ENCODE data around the gene JAG1. TPM values are rescaled to one million over a fixed set of nuclear protein-coding genes. Genes with fewer than 3 reads are reported as not detected.
A peak's percentile ranks its signal among the peaks of the same experiment; 100 is the strongest.

The JAG1 gene
- total and polyA plus RNA-seq, 9 of the 15 experiments (the other 6 are each of a cell fraction or from before 2014, with no cell fraction given): 0.04 to 0.40 (median 0.07) TPM

DNA sequence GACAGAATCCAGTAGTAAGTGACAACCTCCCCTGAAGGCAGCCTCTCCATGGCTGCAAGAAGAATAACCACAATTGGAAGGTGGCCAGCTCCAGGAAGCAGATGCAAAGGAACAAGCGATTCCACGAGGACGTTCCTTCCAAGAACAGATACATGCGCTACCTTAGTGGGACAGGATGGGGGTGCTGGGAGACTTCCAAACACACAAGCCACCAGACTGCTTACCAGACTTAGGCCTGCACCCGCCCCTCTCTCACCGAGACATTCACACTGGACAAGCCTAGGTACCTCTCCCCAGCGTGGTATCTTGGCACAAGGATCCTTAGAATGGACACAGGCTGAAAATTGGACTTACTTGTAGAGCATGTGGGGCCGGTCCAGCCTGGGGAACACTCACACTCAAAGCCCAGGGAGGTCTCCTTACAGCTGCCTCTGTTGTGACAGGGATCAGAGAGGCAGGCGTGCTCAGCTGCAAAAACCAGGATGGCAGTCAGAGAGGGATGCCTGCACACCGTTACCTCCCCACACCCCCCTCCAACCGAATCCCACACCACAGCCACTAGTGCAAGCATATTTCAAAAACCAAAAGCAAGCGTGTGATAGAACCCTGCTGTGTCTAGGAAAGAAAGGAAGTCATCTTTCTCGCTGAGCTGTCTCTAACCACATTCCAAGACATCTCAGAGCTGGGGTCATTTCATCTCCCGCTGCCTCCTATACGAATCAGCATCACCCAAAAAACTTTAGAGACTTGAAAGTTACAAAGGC, 22.4 kb downstream of the JAG1 start:
- CTCF ChIA-PET (ENCODE audit: low intra/inter-chr PET ratio): no interaction called here
- Histone ChIP-seq H2AFZ (ENCODE audit: low read depth, low read length) (no peak overlapping the region), H3K36me3 (ENCODE audit: control insufficient read depth, insufficient read depth, low read length) (no peaks in the 10 kb centered on the region), H4K20me1 (replicated peaks; ENCODE audit: control insufficient read depth, insufficient read depth, low read length) (no peaks in the 10 kb centered on the region), H3K4me1 (replicated peaks in 1 of 2; ENCODE audit: control insufficient read depth in 2 of 2, insufficient read depth in 2 of 2, low read length in 2 of 2) (no peaks in the 10 kb centered on the region), H3K79me2 (ENCODE audit: control insufficient read depth, insufficient read depth, low read length) (no peaks in the 10 kb centered on the region), H3K27ac (ENCODE audit: extremely low read depth, low read depth, low read length) (no peak overlapping the region), H3K4me3 (no peak overlapping the region), H3K9me1 (ENCODE audit: control insufficient read depth, insufficient read depth, low read length) (no peaks in the 10 kb centered on the region), H3K4me2 (ENCODE audit: insufficient read depth, low read length) (no peak overlapping the region), H3K9ac (ENCODE audit: insufficient read depth in 1 of 2, low read depth in 2 of 2, low read length in 2 of 2) (no peak overlapping the region), H3K9me3 (replicated peaks; ENCODE audit: control insufficient read depth, insufficient read depth, low read depth, low read length) (no peaks in the 10 kb centered on the region), H3K27me3 (ENCODE audit: control insufficient read depth in 2 of 2, insufficient read depth in 2 of 2, low read length in 2 of 2) (peaks cover 3 to 34% of the 10 kb centered on the region in 2 experiments; a peak in 2 of 5 replicates)
- FAIRE-seq (no peak), DNase-seq (ENCODE audit: extremely low read depth in 1 of 4, low spot score in 3 of 4) (peak in 1 of 4 experiments; percentile 4), ATAC-seq (0 out of 3 replicates have a peak, but pooled peaks have one; percentile 27)
- TF ChIP-seq, protein P1, sequence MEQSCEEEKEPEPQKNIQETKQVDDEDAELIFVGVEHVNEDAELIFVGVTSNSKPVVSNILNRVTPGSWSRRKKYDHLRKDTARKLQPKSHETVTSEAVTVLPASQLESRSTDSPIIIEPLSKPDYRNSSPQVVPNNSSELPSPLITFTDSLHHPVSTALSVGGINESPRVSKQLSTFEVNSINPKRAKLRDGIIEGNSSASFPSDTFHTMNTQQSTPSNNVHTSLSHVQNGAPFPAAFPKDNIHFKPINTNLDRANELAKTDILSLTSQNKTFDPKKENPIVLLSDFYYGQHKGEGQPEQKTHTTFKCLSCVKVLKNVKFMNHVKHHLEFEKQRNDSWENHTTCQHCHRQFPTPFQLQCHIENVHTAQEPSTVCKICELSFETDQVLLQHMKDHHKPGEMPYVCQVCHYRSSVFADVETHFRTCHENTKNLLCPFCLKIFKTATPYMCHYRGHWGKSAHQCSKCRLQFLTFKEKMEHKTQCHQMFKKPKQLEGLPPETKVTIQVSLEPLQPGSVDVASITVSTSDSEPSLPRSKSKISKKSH (CRISPR knock-in tag; IDR thresholded peaks at IDR 0.05): no peak
- TF ChIP-seq TFAM (CRISPR knock-in tag; conservative IDR thresholded peaks at IDR 0.05) (no peak), TEAD4 (IDR thresholded peaks at IDR 0.05; ENCODE audit: low read length) (no peak), TEAD4 (CRISPR knock-in tag; IDR thresholded peaks at IDR 0.05; ENCODE audit: borderline replicate concordance) (no peak), ARNT (IDR thresholded peaks at IDR 0.05) (no peak), KLF16 (IDR thresholded peaks at IDR 0.05) (no peak), PPARD (CRISPR knock-in tag; IDR thresholded peaks at IDR 0.05) (no peak), PYGO2 (tag; IDR thresholded peaks at IDR 0.05) (no peak), STAT5B (CRISPR knock-in tag; IDR thresholded peaks at IDR 0.05) (no peak), HNRNPH1 (optimal IDR thresholded peaks at IDR 0.05; ENCODE audit: low read depth, low read length) (no peak), TAF1 (IDR thresholded peaks at IDR 0.05; ENCODE audit: control insufficient read depth, extremely low read depth, insufficient read depth, low read length, severe bottlenecking) (no peak), POLR2AphosphoS2 (IDR thresholded peaks at IDR 0.05; ENCODE audit: low read length) (no peak), NUFIP1 (IDR thresholded peaks at IDR 0.05; ENCODE audit: partially characterized antibody) (no peak), ZNF668 (CRISPR knock-in tag; IDR thresholded peaks at IDR 0.05) (no peak), ASH1L (IDR thresholded peaks at IDR 0.05; ENCODE audit: borderline replicate concordance, low read depth, partially characterized antibody) (no peak), KLF10 (CRISPR knock-in tag; IDR thresholded peaks at IDR 0.05) (no peak), ZEB2 (IDR thresholded peaks at IDR 0.05) (no peak)
- TF ChIP-seq, protein P2, sequence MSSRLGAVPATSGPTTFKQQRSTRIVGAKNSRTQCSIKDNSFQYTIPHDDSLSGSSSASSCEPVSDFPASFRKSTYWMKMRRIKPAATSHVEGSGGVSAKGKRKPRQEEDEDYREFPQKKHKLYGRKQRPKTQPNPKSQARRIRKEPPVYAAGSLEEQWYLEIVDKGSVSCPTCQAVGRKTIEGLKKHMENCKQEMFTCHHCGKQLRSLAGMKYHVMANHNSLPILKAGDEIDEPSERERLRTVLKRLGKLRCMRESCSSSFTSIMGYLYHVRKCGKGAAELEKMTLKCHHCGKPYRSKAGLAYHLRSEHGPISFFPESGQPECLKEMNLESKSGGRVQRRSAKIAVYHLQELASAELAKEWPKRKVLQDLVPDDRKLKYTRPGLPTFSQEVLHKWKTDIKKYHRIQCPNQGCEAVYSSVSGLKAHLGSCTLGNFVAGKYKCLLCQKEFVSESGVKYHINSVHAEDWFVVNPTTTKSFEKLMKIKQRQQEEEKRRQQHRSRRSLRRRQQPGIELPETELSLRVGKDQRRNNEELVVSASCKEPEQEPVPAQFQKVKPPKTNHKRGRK (tag; IDR thresholded peaks at IDR 0.05): no peak
- TF ChIP-seq, protein P3, sequence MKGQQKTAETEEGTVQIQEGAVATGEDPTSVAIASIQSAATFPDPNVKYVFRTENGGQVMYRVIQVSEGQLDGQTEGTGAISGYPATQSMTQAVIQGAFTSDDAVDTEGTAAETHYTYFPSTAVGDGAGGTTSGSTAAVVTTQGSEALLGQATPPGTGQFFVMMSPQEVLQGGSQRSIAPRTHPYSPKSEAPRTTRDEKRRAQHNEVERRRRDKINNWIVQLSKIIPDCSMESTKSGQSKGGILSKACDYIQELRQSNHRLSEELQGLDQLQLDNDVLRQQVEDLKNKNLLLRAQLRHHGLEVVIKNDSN (CRISPR knock-in tag; IDR thresholded peaks at IDR 0.05): no peak
- no TSS peak for BruUV-seq (replicated peaks)
- POLR2A ChIA-PET: interaction anchor here (0.7 kb wide), 1 partner anchor 144 kb away, joined by 5 read pairs; no protein-coding TSS in a partner anchor
- in situ Hi-C loops (cut with MboI): no loop called here
- intact Hi-C loops (cut with micrococcal nuclease): no loop called here
- 3% methylated on average over 13 of the region's 15 CpGs for WGBS (ENCODE audit: insufficient coverage, low coverage, missing lambda C conversion rate)

Data from K562 (cell line).